GM12878 (cell line): ENCODE data around the gene BCL2L13.

ENCODE experiments used
- CREB1 ChIP-seq: IDR thresholded peaks from 2 replicates; pipeline ENCODE4 v1.6.1; 2012; ENCODE audit warnings: low read depth, mild to moderate bottlenecking, inconsistent platforms
- CTCF ChIP-seq, 3 experiments: IDR thresholded peaks in 2 of 3; conservative IDR thresholded peaks in 1 of 3; 2 replicates each; pipeline ENCODE4 v1.5.1; 2011; ENCODE audit warnings: low read depth in 3 of 3, low read length in 3 of 3, mild to moderate bottlenecking in 3 of 3, control low read depth in 2 of 3, moderate library complexity in 2 of 3, inconsistent platforms in 1 of 3, mixed read lengths in 1 of 3; ENCODE audit not compliant: control insufficient read depth in 2 of 3, insufficient read depth in 1 of 3; ENCODE audit errors: extremely low read depth in 1 of 3
- RFX5 ChIP-seq: IDR thresholded peaks from 2 replicates; pipeline ENCODE4 v1.6.1; 2011; ENCODE audit warnings: low read depth, low read length, improper control_type of control experiment
- SUZ12 ChIP-seq: fragments of 200-600 bp; sonication (generic); IDR thresholded peaks from one replicate; pipeline ENCODE4 v1.6.1; 2018; ENCODE audit warnings: antibody characterized with exemption, mild to moderate bottlenecking; ENCODE audit not compliant: unreplicated experiment
- TF ChIP-seq, protein P1 (sequence below): IDR thresholded peaks from 2 replicates; pipeline ENCODE4 v1.6.1; 2012; ENCODE audit warnings: mild to moderate bottlenecking, low read depth, low read length

DNA sequence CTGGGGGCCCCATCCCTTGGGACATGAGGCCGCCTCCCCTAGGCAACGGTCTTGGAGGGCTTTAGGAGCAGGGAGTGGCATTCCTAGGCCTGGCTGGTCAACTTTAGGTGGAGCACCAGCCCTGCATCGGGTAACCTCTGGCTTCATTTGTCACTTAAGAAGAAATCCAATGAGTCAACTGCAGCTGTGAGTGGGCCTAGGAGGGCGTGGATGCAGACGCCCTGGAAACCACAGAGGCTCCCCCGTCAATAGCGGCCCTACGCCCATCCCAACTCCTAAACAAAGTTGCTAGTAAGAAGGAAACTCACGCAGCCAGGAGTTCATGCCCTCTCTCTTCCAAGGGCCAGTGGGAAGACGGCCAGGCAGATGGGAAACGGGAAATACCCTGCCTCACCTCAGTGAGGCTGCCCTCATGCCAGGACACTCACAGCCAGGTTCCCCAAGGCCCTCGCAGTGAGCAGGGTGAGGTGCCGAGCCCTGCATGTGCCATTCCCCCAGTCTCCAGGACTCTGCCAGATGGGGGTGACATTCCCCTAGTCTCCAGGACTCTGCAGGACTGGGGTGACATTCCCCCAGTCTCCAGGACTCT lies 114.9 kb downstream of the BCL2L13 start:
- TF ChIP-seq SUZ12 (no peak), CREB1 (no peak), RFX5 (no peak), CTCF (IDR thresholded peaks at IDR 0.05 in 2 of 3, conservative IDR thresholded peaks at IDR 0.05 in 1 of 3; ENCODE audit: control insufficient read depth in 2 of 3, extremely low read depth in 1 of 3, insufficient read depth in 1 of 3, low read depth in 3 of 3, low read length in 3 of 3) (no peak)
- TF ChIP-seq, protein P1, sequence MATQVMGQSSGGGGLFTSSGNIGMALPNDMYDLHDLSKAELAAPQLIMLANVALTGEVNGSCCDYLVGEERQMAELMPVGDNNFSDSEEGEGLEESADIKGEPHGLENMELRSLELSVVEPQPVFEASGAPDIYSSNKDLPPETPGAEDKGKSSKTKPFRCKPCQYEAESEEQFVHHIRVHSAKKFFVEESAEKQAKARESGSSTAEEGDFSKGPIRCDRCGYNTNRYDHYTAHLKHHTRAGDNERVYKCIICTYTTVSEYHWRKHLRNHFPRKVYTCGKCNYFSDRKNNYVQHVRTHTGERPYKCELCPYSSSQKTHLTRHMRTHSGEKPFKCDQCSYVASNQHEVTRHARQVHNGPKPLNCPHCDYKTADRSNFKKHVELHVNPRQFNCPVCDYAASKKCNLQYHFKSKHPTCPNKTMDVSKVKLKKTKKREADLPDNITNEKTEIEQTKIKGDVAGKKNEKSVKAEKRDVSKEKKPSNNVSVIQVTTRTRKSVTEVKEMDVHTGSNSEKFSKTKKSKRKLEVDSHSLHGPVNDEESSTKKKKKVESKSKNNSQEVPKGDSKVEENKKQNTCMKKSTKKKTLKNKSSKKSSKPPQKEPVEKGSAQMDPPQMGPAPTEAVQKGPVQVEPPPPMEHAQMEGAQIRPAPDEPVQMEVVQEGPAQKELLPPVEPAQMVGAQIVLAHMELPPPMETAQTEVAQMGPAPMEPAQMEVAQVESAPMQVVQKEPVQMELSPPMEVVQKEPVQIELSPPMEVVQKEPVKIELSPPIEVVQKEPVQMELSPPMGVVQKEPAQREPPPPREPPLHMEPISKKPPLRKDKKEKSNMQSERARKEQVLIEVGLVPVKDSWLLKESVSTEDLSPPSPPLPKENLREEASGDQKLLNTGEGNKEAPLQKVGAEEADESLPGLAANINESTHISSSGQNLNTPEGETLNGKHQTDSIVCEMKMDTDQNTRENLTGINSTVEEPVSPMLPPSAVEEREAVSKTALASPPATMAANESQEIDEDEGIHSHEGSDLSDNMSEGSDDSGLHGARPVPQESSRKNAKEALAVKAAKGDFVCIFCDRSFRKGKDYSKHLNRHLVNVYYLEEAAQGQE: no peak
